Ovary (tissue), 9 donors: ENCODE measurements around the gene PLVAP. TPM values are rescaled to one million over a fixed set of nuclear protein-coding genes. Genes with fewer than 3 reads are reported as not detected.

Experiments used
- DNase-seq, 5 donors: peaks; one replicate each; pipeline ENCODE4 v3.0.0-alpha.2; 2019 to 2020
- H3K27ac ChIP-seq, 2 donors: fragments of 200-600 bp; one replicate each; pipeline versions ENCODE4 v1.5.1 to v1.8.0; 2019 to 2022
- H3K27me3 ChIP-seq: fragments of 200-600 bp; one replicate; pipeline ENCODE4 v1.8.0; 2022
- H3K36me3 ChIP-seq: fragments of 200-600 bp; sonication (generic); one replicate; pipeline ENCODE4 v1.5.1; 2019
- H3K4me1 ChIP-seq: one replicate; pipeline ENCODE4 v1.8.1; 2013; ENCODE audit warnings: mild to moderate bottlenecking, moderate library complexity; ENCODE audit not compliant: insufficient read depth
- H3K4me3 ChIP-seq: fragments of 200-600 bp; sonication (generic); one replicate; pipeline ENCODE4 v1.5.1; 2017
- H3K9me3 ChIP-seq, 2 donors: fragments of 200-600 bp in 1 of 2; sonication (generic) in 1 of 2; one replicate each; pipeline versions ENCODE4 v1.5.1 to v1.8.1; 2013 to 2019; ENCODE audit warnings: mild to moderate bottlenecking in 1 of 2, moderate library complexity in 1 of 2
- EP300 ChIP-seq: sonication (generic); formaldehyde crosslinking; IDR thresholded peaks from one replicate; pipeline ENCODE4 v1.6.1; 2017; ENCODE audit warnings: antibody characterized with exemption
- POLR2A ChIP-seq: fragments of 450-650 bp; IDR thresholded peaks from one replicate; pipeline ENCODE4 v1.6.1; 2017; ENCODE audit warnings: antibody characterized with exemption, mild to moderate bottlenecking, moderate library complexity
- WGBS, 3 donors: extraction: QIAGEN DNeasy Blood & Tissue Kit in 1 of 3; methylation state at CpG; one replicate each; pipeline versions ENCODE4 v1.1.5 to v1.1.7; 2013 to 2017; 5-methylcytosine and 5-hydroxymethylcytosine counted together
- intact Hi-C, 4 donors: fragments of 100-400 bp; cut with DNase I; formaldehyde crosslinking; loops; one replicate each; pipeline versions ENCODE4 v1.11.0 to v1.15.1; 2022 to 2023
- polyA plus RNA-seq, 2 donors: library from polyadenylated mRNA; stranded (reverse); fragments of 200-250 nt in 1 of 2; fragments of 350-450 nt in 1 of 2; fragmentation: Illumina TruSeq in 1 of 2; extraction: RNeasy Lipid Tissue Mini Kit (QIAGEN cat#74804) in 1 of 2; gene quantifications; one replicate each; pipeline ENCODE4 v1.2.3, GENCODE V29; 2013 to 2014
- total RNA-seq, 7 donors: library from RNA; depleted of rRNA in 2 of 7; stranded (reverse); fragments of >200 nt in 2 of 7; fragmentation: NEBNext Ultra II Directional in 3 of 7; extraction: Animal tissue kit (Norgen Biotek cat#: 25700) in 3 of 7; gene quantifications; one replicate each; pipeline versions ENCODE4 v1.1.0 to v1.2.4, GENCODE V29; 2016 to 2023
- TF ChIP-seq, protein P1 (sequence below), 3 donors: fragments of 450-650 bp in 2 of 3; fragments of 200-600 bp in 1 of 3; IDR thresholded peaks; one replicate each; pipeline versions ENCODE4 v1.5.1 to v1.8.0; 2016 to 2022; ENCODE audit warnings: antibody characterized with exemption in 3 of 3, mild to moderate bottlenecking in 1 of 3
- donor health status: DM: no; HTN: no; CAD: no; lungs with moderate emphysema.
- donor health status: DM: no; HTN: no; CAD: no.
- donor health status: Bipolar disorder and iron deficiency.
- donor health status: DM: yes; HTN: yes; CAD: no.
- donor health status: DM: no; HTN: no; CAD: no.
- donor health status: DM: yes; HTN: yes; CAD: no.

PLVAP gene
- total and polyA plus RNA-seq, 9 donors = 2.0 to 22.7 (median 8.3) TPM

DNA sequence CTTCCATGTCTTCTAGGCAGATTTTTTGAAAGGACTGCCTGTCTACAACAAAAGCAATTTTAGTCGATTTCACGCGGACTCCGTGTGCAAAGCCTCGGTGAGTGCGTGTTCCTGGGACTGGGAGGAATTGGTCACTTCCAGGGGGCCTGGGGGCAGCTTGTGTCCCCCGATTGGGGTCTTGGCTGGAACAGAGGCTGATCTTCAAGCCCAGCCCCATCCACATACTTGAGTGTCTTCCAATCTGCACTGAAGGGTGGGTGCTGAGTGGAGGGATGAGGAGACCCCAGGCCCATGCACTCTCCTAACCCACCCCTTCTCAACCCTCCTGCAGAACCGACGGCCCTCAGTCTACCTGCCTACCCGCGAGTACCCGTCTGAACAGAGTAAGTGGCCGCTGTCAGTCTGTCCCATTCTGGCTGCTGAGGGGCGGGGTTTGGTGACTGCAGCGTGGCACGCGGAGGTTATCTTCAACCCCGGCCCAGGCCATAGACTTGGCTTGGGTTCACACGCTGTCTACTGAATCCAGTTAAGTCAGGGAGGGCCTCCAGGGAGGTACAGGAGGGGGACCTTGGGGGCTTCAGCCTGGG is 63.0 kb downstream of the PLVAP start:
- no peak overlapping the region for H3K27ac ChIP-seq
- H3K36me3 ChIP-seq = no peaks in the 10 kb centered on the region
- DNase-seq = no peak
- no peaks in the 10 kb centered on the region for H3K4me1 ChIP-seq
- H3K4me3 ChIP-seq = no peak overlapping the region
- TF ChIP-seq EP300 (no peak), POLR2A (no peak)
- TF ChIP-seq, protein P1, sequence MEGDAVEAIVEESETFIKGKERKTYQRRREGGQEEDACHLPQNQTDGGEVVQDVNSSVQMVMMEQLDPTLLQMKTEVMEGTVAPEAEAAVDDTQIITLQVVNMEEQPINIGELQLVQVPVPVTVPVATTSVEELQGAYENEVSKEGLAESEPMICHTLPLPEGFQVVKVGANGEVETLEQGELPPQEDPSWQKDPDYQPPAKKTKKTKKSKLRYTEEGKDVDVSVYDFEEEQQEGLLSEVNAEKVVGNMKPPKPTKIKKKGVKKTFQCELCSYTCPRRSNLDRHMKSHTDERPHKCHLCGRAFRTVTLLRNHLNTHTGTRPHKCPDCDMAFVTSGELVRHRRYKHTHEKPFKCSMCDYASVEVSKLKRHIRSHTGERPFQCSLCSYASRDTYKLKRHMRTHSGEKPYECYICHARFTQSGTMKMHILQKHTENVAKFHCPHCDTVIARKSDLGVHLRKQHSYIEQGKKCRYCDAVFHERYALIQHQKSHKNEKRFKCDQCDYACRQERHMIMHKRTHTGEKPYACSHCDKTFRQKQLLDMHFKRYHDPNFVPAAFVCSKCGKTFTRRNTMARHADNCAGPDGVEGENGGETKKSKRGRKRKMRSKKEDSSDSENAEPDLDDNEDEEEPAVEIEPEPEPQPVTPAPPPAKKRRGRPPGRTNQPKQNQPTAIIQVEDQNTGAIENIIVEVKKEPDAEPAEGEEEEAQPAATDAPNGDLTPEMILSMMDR (IDR thresholded peaks at IDR 0.05) = no peak
- no peaks in the 10 kb centered on the region for H3K9me3 ChIP-seq
- WGBS, 3 donors = 89 to 93% (median 89%) methylated on average over 19 of the region's 19 CpGs
- intact Hi-C loops = no loop called here
- no peaks in the 10 kb centered on the region for H3K27me3 ChIP-seq

DNA sequence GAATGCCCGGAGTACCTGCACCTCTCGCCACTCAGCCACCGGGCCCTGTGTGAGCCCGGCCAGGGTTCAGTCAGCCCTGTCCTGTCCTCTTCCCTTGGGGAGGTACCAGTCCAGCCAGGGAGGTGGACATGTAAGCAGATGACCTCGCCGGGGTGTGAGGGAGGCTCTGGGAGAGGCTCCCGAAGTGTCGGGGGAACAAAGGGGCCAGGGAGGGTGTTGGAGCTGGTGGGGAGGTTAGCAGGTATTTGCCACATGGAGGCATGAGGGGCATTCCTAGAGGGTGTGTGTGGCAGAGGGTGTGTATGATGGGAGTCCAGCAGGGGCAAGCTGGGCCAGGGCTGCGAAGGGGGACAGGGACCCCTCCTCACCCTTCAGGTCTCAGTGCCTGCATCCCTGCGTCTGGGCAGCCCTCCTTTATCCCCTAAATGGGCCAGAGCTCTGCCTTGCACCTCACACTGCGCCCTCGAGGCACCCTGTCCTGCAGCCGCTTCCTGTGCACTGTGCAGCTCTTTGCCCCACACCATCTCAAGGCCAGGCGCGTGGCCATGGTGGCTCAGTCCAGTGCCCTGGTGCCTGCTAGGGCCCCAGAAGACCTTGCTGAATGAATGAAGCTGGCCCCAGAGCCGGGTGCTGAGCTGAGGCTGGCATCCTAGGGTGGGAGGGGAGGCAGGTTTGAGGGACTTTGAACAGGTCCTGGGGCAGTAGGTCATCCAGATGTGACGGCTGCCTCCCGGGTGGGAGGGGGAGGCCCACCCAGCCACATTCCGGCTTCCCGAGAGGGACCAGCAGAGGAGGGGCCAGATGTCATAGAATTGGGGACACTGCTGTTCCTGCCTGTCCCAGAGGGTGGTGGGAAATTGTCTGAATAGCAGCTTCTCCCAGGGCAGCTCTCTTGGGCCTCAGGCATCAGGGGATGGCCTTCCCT is 64.7 kb downstream of the PLVAP start:
- WGBS, 3 donors = 76 to 85% (median 83%) methylated on average over 20 of the region's 20 CpGs
- intact Hi-C loops = no loop called here
- TF ChIP-seq POLR2A (no peak), EP300 (no peak)
- TF ChIP-seq, protein P1 (IDR thresholded peaks at IDR 0.05) = no peak
- no peak for DNase-seq
- no peaks in the 10 kb centered on the region for H3K36me3 ChIP-seq
- H3K27me3 ChIP-seq = no peaks in the 10 kb centered on the region
- H3K9me3 ChIP-seq = no peaks in the 10 kb centered on the region
- H3K27ac ChIP-seq = no peak overlapping the region
- H3K4me3 ChIP-seq = no peak overlapping the region
- peaks cover 2% of the 10 kb centered on the region for H3K4me1 ChIP-seq

DNA sequence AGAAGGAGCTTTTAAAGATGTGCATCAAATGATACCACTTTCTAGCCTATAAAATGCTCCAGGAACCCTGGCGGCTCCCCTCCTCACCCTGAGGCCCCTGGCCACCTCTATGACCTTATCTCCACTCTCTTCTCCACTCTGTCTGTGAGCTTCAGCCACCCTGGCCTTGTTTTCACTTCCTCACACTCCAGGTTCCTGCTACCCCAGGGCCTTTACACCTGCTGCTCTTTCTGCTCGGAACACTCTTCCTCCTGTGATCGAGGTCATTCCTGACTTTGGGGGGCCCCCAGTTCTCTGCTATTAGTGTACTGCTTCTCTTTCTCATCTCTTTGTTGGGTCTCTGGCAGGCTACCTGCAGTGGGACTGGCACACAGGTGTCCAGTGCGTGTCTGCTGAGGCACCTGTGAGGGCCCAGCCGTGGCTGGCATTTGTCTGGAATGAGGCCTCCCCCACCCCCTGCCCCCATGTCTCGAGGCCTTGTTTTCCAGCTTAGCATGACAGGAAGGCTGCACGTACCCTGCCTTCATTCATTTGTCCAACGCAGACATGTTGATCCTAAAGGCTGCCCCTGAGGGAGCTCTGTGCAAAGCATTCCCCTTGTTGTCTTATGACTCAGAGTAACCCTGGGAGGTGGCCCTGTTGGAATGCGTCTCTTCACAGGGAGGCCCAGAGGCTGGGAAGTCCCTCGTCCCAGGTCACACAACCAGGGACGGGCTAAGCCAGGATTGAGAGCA is 65.5 kb downstream of the PLVAP start:
- TF ChIP-seq POLR2A (no peak), EP300 (no peak)
- TF ChIP-seq, protein P1 (IDR thresholded peaks at IDR 0.05) = no peak
- 64 to 80% (median 76%) methylated on average over 9 to 11 of the region's 11 CpGs for WGBS, 3 donors

DNA sequence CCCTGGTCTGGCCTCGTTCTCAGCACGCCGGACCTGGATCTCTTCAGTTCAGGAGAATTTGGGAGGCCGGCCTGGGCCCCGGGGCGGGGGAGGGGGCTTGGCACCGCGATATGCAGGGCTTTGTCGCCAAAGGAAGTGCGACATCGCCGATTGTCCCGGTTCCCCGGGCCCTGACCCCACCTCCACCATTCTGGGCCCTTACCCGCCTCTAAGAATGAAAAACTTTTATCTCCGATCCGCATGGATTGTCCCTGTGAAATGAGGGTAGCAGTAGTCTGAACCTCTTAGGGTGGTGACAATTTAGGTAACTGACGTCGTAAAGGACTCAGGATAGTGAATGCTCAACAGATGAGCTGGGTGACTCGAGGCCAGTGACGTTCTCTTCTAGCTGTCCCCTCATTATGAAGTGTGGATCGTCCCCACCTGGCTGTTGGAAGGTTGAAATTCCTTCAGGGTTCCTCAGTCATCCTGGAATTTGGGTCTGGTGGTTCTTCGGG is 67.1 kb downstream of the PLVAP start:
- H3K36me3 ChIP-seq = no peaks in the 10 kb centered on the region
- peak overlapping the region; percentile 86 for H3K4me3 ChIP-seq
- no peak for DNase-seq
- intact Hi-C loops = no loop called here
- H3K27ac ChIP-seq = no peak overlapping the region
- peaks cover 2% of the 10 kb centered on the region for H3K4me1 ChIP-seq
- H3K27me3 ChIP-seq = no peaks in the 10 kb centered on the region
- no peaks in the 10 kb centered on the region for H3K9me3 ChIP-seq
- TF ChIP-seq, protein P1 (IDR thresholded peaks at IDR 0.05) = no peak
- TF ChIP-seq POLR2A (no peak), EP300 (no peak)
- 4 to 6% (median 5%) methylated on average over 23 of the region's 23 CpGs for WGBS, 3 donors

More for the DNA sequence above, 65.5 kb downstream of the PLVAP start:
- no peak overlapping the region for H3K27ac ChIP-seq
- no peak for DNase-seq
- no peaks in the 10 kb centered on the region for H3K36me3 ChIP-seq
- H3K4me1 ChIP-seq = peaks cover 2% of the 10 kb centered on the region
- intact Hi-C loops = no loop called here
- no peak overlapping the region for H3K4me3 ChIP-seq
- no peaks in the 10 kb centered on the region for H3K27me3 ChIP-seq
- no peaks in the 10 kb centered on the region for H3K9me3 ChIP-seq
